C4-2B (cell line): ENCODE data around the gene EML3.

Experiments
- ZFX ChIP-seq: fragments of 450-650 bp; IDR thresholded peaks from 2 replicates; pipeline ENCODE4 v1.6.1; 2017
- TF ChIP-seq, protein P1 (sequence below): fragments of 450-650 bp; conservative IDR thresholded peaks from 2 replicates; pipeline ENCODE4 v1.5.1; 2017; ENCODE audit warnings: mild to moderate bottlenecking

DNA sequence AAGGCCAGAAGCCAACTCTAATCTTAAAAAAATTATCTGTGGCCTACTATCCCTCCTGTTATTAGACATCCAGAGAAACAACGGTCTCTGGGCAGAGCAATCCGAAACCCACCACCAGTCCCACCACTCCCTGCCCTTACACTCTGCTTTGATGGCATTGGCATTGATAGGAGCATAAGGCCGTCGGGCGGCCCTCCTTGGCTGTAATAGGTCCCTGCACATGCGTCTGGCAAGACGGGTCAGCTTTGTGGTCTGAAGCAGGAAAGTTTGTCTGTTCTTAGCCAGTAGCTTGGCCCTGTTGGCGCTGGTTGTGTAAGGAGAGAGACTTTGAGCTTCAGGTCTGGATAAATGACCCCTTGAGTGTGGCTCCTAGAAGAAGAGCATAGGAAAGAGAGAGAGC lies 17.5 kb downstream of the EML3 start:
- TF ChIP-seq, protein P1, sequence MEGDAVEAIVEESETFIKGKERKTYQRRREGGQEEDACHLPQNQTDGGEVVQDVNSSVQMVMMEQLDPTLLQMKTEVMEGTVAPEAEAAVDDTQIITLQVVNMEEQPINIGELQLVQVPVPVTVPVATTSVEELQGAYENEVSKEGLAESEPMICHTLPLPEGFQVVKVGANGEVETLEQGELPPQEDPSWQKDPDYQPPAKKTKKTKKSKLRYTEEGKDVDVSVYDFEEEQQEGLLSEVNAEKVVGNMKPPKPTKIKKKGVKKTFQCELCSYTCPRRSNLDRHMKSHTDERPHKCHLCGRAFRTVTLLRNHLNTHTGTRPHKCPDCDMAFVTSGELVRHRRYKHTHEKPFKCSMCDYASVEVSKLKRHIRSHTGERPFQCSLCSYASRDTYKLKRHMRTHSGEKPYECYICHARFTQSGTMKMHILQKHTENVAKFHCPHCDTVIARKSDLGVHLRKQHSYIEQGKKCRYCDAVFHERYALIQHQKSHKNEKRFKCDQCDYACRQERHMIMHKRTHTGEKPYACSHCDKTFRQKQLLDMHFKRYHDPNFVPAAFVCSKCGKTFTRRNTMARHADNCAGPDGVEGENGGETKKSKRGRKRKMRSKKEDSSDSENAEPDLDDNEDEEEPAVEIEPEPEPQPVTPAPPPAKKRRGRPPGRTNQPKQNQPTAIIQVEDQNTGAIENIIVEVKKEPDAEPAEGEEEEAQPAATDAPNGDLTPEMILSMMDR: no peak
- TF ChIP-seq ZFX: no peak
